DOHH2 (cell line): Measurements from ENCODE around the gene DDIT4.
A peak's percentile ranks its signal among the peaks of the same experiment; 100 is the strongest.

Experiments
- H3F3A ChIP-seq: fragments of 200-600 bp; sonication (generic), shearing (Covaris generic); 2 replicates; pipeline ENCODE4 v1.6.0; 2016; ENCODE audit warnings: antibody characterized with exemption, mild to moderate bottlenecking; ENCODE audit not compliant: control insufficient read depth, insufficient read depth
- H3K27ac ChIP-seq: fragments of 200-600 bp; sonication (generic); 2 replicates; pipeline ENCODE4 v1.5.1; 2014; ENCODE audit warnings: low read depth, mild to moderate bottlenecking, low read length, moderate library complexity
- H3K27me3 ChIP-seq: fragments of 200-600 bp; sonication (generic); 2 replicates; pipeline ENCODE4 v1.6.1; 2014; ENCODE audit warnings: mild to moderate bottlenecking, low read length, mixed read lengths; ENCODE audit not compliant: control insufficient read depth
- H3K36me3 ChIP-seq: fragments of 200-600 bp; sonication (generic); 2 replicates; pipeline ENCODE4 v1.6.1; 2014; ENCODE audit warnings: mild to moderate bottlenecking, low read length, moderate library complexity, mixed read lengths; ENCODE audit not compliant: control insufficient read depth
- H3K4me1 ChIP-seq: fragments of 200-600 bp; sonication (generic); 2 replicates; pipeline ENCODE4 v1.6.1; 2014; ENCODE audit warnings: mild to moderate bottlenecking, low read length, mixed read lengths; ENCODE audit not compliant: control insufficient read depth
- H3K4me2 ChIP-seq: fragments of 200-600 bp; sonication (generic); 2 replicates; pipeline ENCODE4 v1.6.0; 2014; ENCODE audit warnings: mild to moderate bottlenecking, low read length, moderate library complexity
- H3K4me3 ChIP-seq: fragments of 200-600 bp; sonication (generic); 2 replicates; pipeline ENCODE4 v1.5.1; 2014; ENCODE audit warnings: mild to moderate bottlenecking, low read length, mixed read lengths
- H3K79me2 ChIP-seq: fragments of 200-600 bp; sonication (generic); 2 replicates; pipeline ENCODE4 v1.6.1; 2014; ENCODE audit warnings: mild to moderate bottlenecking, low read length, mixed read lengths; ENCODE audit not compliant: control insufficient read depth
- H3K9me2 ChIP-seq: fragments of 200-600 bp; sonication (generic); replicated peaks from 2 replicates; pipeline ENCODE4 v1.6.1; 2014; ENCODE audit warnings: mild to moderate bottlenecking, low read length, mixed read lengths; ENCODE audit not compliant: control insufficient read depth
- H3K9me3 ChIP-seq: fragments of 200-600 bp; sonication (generic); 2 replicates; pipeline ENCODE4 v1.6.1; 2014; ENCODE audit warnings: antibody characterized with exemption, low read length, mixed read lengths; ENCODE audit not compliant: control insufficient read depth, insufficient read depth
- H4K20me1 ChIP-seq: fragments of 200-600 bp; sonication (generic); 2 replicates; pipeline ENCODE4 v1.6.0; 2014; ENCODE audit warnings: low read depth, mild to moderate bottlenecking, antibody characterized with exemption, low read length, moderate library complexity; ENCODE audit not compliant: control insufficient read depth, insufficient read depth
- EZH2phosphoT487 ChIP-seq: fragments of 200-600 bp; sonication (generic); IDR thresholded peaks from 2 replicates; pipeline ENCODE4 v1.6.1; 2017; ENCODE audit warnings: borderline replicate concordance, mild to moderate bottlenecking, antibody characterized with exemption, low read length, moderate library complexity, mixed read lengths
- TF ChIP-seq, protein P1 (sequence below): fragments of 200-600 bp; sonication (generic); IDR thresholded peaks from one replicate; pipeline ENCODE4 v1.5.1; 2014; ENCODE audit warnings: antibody characterized with exemption, mild to moderate bottlenecking, low read depth, low read length; ENCODE audit not compliant: poor library complexity, severe bottlenecking

The DDIT4 gene

DNA sequence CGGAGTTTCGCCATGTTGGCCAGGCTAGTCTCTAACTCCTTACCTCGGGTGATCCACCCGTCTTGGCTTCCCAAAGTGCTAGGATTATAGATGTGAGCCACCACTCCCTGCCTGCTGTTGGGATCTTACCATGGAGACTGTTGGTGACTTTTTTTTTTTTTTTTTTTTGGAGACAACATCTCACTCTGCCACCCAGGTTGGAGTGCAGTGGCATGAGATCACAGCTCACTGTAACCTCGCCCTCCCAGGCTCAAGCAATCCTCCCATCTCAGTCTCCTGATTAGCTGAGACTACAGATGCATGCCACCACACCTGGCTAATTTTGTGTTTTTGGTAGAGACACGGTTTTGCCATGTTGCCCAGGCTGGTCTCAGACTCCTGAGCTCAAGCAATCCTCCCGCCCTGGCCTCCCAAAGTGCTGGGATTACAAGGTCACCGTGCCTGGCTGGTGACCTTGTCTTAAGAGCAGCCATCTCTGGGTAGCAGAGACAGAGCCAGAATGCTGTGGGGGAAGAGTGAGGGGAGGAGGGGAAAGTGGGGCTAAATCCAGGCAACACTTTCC lies 32.0 kb upstream of the DDIT4 start:
- H3K9me2 ChIP-seq = no peaks in the 10 kb centered on the region
- no peak overlapping the region for H3K4me3 ChIP-seq
- H3K36me3 ChIP-seq = peaks cover 2% of the 10 kb centered on the region; the same call in 1 of the 2 replicates
- TF ChIP-seq, protein P1, sequence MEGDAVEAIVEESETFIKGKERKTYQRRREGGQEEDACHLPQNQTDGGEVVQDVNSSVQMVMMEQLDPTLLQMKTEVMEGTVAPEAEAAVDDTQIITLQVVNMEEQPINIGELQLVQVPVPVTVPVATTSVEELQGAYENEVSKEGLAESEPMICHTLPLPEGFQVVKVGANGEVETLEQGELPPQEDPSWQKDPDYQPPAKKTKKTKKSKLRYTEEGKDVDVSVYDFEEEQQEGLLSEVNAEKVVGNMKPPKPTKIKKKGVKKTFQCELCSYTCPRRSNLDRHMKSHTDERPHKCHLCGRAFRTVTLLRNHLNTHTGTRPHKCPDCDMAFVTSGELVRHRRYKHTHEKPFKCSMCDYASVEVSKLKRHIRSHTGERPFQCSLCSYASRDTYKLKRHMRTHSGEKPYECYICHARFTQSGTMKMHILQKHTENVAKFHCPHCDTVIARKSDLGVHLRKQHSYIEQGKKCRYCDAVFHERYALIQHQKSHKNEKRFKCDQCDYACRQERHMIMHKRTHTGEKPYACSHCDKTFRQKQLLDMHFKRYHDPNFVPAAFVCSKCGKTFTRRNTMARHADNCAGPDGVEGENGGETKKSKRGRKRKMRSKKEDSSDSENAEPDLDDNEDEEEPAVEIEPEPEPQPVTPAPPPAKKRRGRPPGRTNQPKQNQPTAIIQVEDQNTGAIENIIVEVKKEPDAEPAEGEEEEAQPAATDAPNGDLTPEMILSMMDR = no peak
- TF ChIP-seq EZH2phosphoT487 = no peak
- H3K79me2 ChIP-seq = no peaks in the 10 kb centered on the region
- no peaks in the 10 kb centered on the region for H3K9me3 ChIP-seq
- H3K4me2 ChIP-seq = no peak overlapping the region
- H3K27me3 ChIP-seq = no peaks in the 10 kb centered on the region
- no peak overlapping the region for H3K27ac ChIP-seq
- peaks cover 14% of the 10 kb centered on the region for H3F3A ChIP-seq
- H4K20me1 ChIP-seq = no peaks in the 10 kb centered on the region
- H3K4me1 ChIP-seq = peaks cover 34% of the 10 kb centered on the region

DNA sequence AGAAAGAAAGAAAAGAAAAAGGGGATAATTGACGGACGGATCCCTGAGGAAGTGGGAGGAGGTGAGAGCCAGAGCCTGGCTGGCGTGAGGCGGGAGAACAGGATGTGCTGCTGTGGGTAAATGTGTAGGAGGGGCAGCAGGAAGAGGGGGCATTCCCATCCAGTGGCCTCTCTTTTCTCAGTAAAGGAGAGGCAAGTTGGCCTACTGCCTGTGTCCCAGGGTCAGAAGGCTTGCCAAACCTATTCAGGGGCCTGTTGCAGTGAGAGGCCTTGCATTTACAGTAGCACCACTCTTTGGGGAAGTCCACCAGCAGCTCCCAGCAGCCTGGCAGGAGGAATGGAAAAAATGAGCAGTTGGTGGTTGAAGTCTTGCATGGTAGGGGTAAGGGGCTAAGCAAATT lies 31.0 kb upstream of the DDIT4 start:
- TF ChIP-seq, protein P1 = no peak
- TF ChIP-seq EZH2phosphoT487 = no peak
- Histone ChIP-seq H3K27ac (no peak overlapping the region), H3K79me2 (no peaks in the 10 kb centered on the region), H3K4me2 (no peak overlapping the region), H3F3A (peaks cover 14% of the 10 kb centered on the region), H3K9me2 (no peaks in the 10 kb centered on the region), H3K27me3 (no peaks in the 10 kb centered on the region), H3K36me3 (no peaks in the 10 kb centered on the region), H3K9me3 (no peaks in the 10 kb centered on the region), H4K20me1 (no peaks in the 10 kb centered on the region), H3K4me1 (peaks cover 43% of the 10 kb centered on the region), H3K4me3 (no peak overlapping the region)

DNA sequence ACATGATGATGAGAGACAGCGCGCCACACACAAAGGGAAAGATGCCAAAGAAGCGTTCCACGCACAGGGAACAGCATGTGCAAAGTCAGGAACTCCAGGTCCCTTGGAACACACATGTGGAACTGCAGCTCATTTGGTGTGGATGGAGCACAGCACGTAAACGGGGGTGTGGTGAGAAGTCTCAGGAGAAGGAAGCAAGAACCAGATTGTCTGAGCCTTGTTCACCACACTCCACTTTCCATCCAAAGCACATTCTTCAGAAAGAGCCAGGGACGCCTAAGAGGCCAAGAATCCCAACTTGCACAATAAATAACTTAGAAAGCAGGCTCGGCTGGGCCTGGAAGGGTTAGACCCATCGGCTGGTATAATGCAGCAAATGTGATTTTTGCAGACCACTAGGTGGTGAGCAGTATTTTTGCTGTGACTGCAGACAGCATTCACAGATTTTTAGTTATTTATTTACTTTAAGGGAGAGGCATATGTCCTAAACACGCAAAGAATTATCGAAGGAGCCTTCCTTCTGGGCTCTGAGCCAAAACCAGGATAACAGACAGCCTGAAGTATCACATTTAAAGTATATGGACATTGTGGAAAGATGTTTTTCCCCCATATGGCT lies 29.8 kb upstream of the DDIT4 start:
- Histone ChIP-seq H3K4me2 (no peak overlapping the region), H3K27ac (no peak overlapping the region), H3K79me2 (no peaks in the 10 kb centered on the region), H3K27me3 (no peaks in the 10 kb centered on the region), H3K4me1 (peaks cover 55% of the 10 kb centered on the region), H3F3A (peaks cover 25% of the 10 kb centered on the region), H3K4me3 (no peak overlapping the region), H3K36me3 (no peaks in the 10 kb centered on the region), H4K20me1 (no peaks in the 10 kb centered on the region), H3K9me3 (no peaks in the 10 kb centered on the region), H3K9me2 (no peaks in the 10 kb centered on the region)
- TF ChIP-seq, protein P1 = peak; percentile 44
- no peak for TF ChIP-seq EZH2phosphoT487
